ENCODE data around the gene KIF3B. TPM values are rescaled to one million over a fixed set of nuclear protein-coding genes. Genes with fewer than 3 reads are reported as not detected.

KIF3B gene
- total and polyA plus RNA-seq, 2 of the 13 experiments (the other 11 are each of a cell fraction or from before 2014, with no cell fraction given): 23.6 to 28.8 TPM

- TF ChIP-seq ARID4A (CRISPR knock-in tag; IDR thresholded peaks at IDR 0.05; ENCODE audit: borderline replicate concordance) (peak; percentile 38; the same call in 1 of the 2 replicates), MYC (CRISPR knock-in tag; IDR thresholded peaks at IDR 0.05; ENCODE audit: borderline replicate concordance) (no peak), MEIS1 (CRISPR knock-in tag; IDR thresholded peaks at IDR 0.05; ENCODE audit: borderline replicate concordance) (no peak), ZNF800 (CRISPR knock-in tag; IDR thresholded peaks at IDR 0.05) (0 out of 2 replicates have a peak, but pooled peaks have one; percentile 40), ZNF546 (CRISPR knock-in tag; conservative IDR thresholded peaks at IDR 0.05) (no peak), ZFP90 (CRISPR knock-in tag; IDR thresholded peaks at IDR 0.05; ENCODE audit: borderline replicate concordance) (no peak; the same call in 1 of the 2 replicates), ARHGAP35 (CRISPR knock-in tag; IDR thresholded peaks at IDR 0.05; ENCODE audit: borderline replicate concordance) (no peak), SP5 (CRISPR knock-in tag; IDR thresholded peaks at IDR 0.05; ENCODE audit: borderline replicate concordance, low read depth) (no peak), FLYWCH1 (CRISPR knock-in tag; IDR thresholded peaks at IDR 0.05) (no peak), SYNCRIP (IDR thresholded peaks at IDR 0.05; ENCODE audit: insufficient read depth, low read depth, low read length) (no peak), MATR3 (CRISPR knock-in tag; IDR thresholded peaks at IDR 0.05) (no peak), KLF13 (CRISPR knock-in tag; IDR thresholded peaks at IDR 0.05) (no peak), GMEB1 (CRISPR knock-in tag; IDR thresholded peaks at IDR 0.05; ENCODE audit: borderline replicate concordance) (no peak), ZMAT5 (CRISPR knock-in tag; IDR thresholded peaks at IDR 0.05; ENCODE audit: borderline replicate concordance, low read depth) (no peak), ZNF841 (CRISPR knock-in tag; IDR thresholded peaks at IDR 0.05; ENCODE audit: borderline replicate concordance) (no peak), ZNF331 (CRISPR knock-in tag; IDR thresholded peaks at IDR 0.05) (peak; percentile 71; the same call in 1 of the 2 replicates), PCBP1 (IDR thresholded peaks at IDR 0.05; ENCODE audit: borderline replicate concordance, low read depth, low read length) (no peak), POGK (CRISPR knock-in tag; conservative IDR thresholded peaks at IDR 0.05) (no peak), KAT7 (CRISPR knock-in tag; IDR thresholded peaks at IDR 0.05; ENCODE audit: borderline replicate concordance) (no peak)
Measured at GRCh38 chr20:32263398-32263954, 14.0 kb upstream of the KIF3B start (continued).
